Neuron (in vitro differentiated cells): ENCODE results near the gene ACHE.

Experiments
- H2AFZ ChIP-seq: one replicate; pipeline ENCODE4 v1.6.1; 2013; ENCODE audit warnings: low read depth, mild to moderate bottlenecking, inconsistent platforms, low read length, moderate library complexity
- H3K27me3 ChIP-seq: one replicate; pipeline ENCODE4 v1.6.1; 2013; ENCODE audit warnings: low read length; ENCODE audit not compliant: insufficient read depth
- H3K36me3 ChIP-seq: one replicate; pipeline ENCODE4 v1.6.1; 2013; ENCODE audit warnings: low read length; ENCODE audit not compliant: insufficient read depth
- H3K4me1 ChIP-seq: one replicate; pipeline ENCODE4 v1.6.1; 2013; ENCODE audit warnings: low read length; ENCODE audit not compliant: insufficient read depth
- H3K4me3 ChIP-seq: 2 replicates; pipeline ENCODE4 v1.5.1; 2013; ENCODE audit warnings: mild to moderate bottlenecking, low read length, moderate library complexity
- H3K9me3 ChIP-seq: one replicate; pipeline ENCODE4 v1.6.1; 2013; ENCODE audit warnings: low read length

Gene ACHE

GRCh38 chr7:100886142-100886935 is 9.3 kb downstream of the ACHE start:
- no peak overlapping the region for H3K4me3 ChIP-seq
- peaks cover 29% of the 10 kb centered on the region for H3K4me1 ChIP-seq
- H3K27me3 ChIP-seq: no peaks in the 10 kb centered on the region
- H3K9me3 ChIP-seq: no peaks in the 10 kb centered on the region
- peaks cover 73% of the 10 kb centered on the region for H3K36me3 ChIP-seq
- no peak overlapping the region for H2AFZ ChIP-seq

- Histone ChIP-seq H3K9me3 (no peaks in the 10 kb centered on the region), H3K4me3 (no peak overlapping the region), H3K4me1 (peaks cover 21% of the 10 kb centered on the region), H3K36me3 (peaks cover 80% of the 10 kb centered on the region), H3K27me3 (no peaks in the 10 kb centered on the region), H2AFZ (no peak overlapping the region)
These were observed 10.1 kb downstream of the ACHE start for GRCh38 chr7:100885440-100886141.

GRCh38 chr7:100884736-100885439 is 10.8 kb downstream of the ACHE start:
- H3K4me1 ChIP-seq: peaks cover 17% of the 10 kb centered on the region
- no peaks in the 10 kb centered on the region for H3K9me3 ChIP-seq
- no peak overlapping the region for H2AFZ ChIP-seq
- peaks cover 84% of the 10 kb centered on the region for H3K36me3 ChIP-seq
- H3K4me3 ChIP-seq: no peak overlapping the region
- no peaks in the 10 kb centered on the region for H3K27me3 ChIP-seq

GRCh38 chr7:100882785-100883526 is 12.7 kb downstream of the ACHE start:
- peaks cover 3% of the 10 kb centered on the region for H3K4me1 ChIP-seq
- no peak overlapping the region for H3K4me3 ChIP-seq
- peaks cover 93% of the 10 kb centered on the region for H3K36me3 ChIP-seq
- H3K9me3 ChIP-seq: no peaks in the 10 kb centered on the region
- no peak overlapping the region for H2AFZ ChIP-seq
- no peaks in the 10 kb centered on the region for H3K27me3 ChIP-seq

GRCh38 chr7:100882201-100882600 is 13.5 kb downstream of the ACHE start:
- Histone ChIP-seq H3K9me3 (no peaks in the 10 kb centered on the region), H2AFZ (no peak overlapping the region), H3K4me3 (no peak overlapping the region), H3K27me3 (no peaks in the 10 kb centered on the region), H3K36me3 (peaks cover 90% of the 10 kb centered on the region), H3K4me1 (no peaks in the 10 kb centered on the region)

DNA sequence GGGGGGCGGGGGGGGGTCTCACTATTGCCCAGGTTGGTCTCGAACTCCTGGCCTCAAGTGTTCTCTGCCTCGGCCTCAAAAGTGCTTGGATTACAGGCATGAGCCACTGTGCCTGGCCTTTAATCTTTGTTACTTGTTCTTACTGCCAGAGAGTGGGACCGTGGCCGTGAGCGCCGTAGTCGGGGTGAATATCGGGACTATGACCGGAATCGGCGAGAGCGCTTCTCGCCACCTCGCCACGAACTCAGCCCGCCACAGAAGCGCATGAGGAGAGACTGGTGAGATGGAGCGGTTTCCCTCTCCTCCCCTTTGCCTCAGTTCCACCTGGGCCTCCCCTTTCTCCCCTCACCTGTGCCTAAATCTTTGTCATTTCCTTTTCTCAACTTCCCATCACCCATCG is 14.6 kb downstream of the ACHE start:
- H2AFZ ChIP-seq: no peak overlapping the region
- H3K4me3 ChIP-seq: no peak overlapping the region
- H3K4me1 ChIP-seq: peaks cover 8% of the 10 kb centered on the region
- no peaks in the 10 kb centered on the region for H3K9me3 ChIP-seq
- no peaks in the 10 kb centered on the region for H3K27me3 ChIP-seq
- peaks cover 90% of the 10 kb centered on the region for H3K36me3 ChIP-seq

- Histone ChIP-seq H3K9me3 (no peaks in the 10 kb centered on the region), H3K4me3 (no peak overlapping the region), H3K4me1 (peaks cover 12% of the 10 kb centered on the region), H3K27me3 (no peaks in the 10 kb centered on the region), H3K36me3 (peaks cover 85% of the 10 kb centered on the region), H2AFZ (no peak overlapping the region)
These were observed 15.0 kb downstream of the ACHE start for GRCh38 chr7:100880645-100881044.

- Histone ChIP-seq H3K4me3 (no peak overlapping the region), H3K9me3 (no peaks in the 10 kb centered on the region), H3K36me3 (peaks cover 76% of the 10 kb centered on the region), H3K4me1 (peaks cover 12% of the 10 kb centered on the region), H3K27me3 (no peaks in the 10 kb centered on the region), H2AFZ (no peak overlapping the region)
These were observed 15.9 kb downstream of the ACHE start for GRCh38 chr7:100879685-100880261.

GRCh38 chr7:100878685-100879084 is 17.0 kb downstream of the ACHE start:
- Histone ChIP-seq H3K4me3 (no peak overlapping the region), H3K27me3 (no peaks in the 10 kb centered on the region), H3K9me3 (no peaks in the 10 kb centered on the region), H2AFZ (no peak overlapping the region), H3K36me3 (peaks cover 70% of the 10 kb centered on the region), H3K4me1 (peaks cover 20% of the 10 kb centered on the region)

DNA sequence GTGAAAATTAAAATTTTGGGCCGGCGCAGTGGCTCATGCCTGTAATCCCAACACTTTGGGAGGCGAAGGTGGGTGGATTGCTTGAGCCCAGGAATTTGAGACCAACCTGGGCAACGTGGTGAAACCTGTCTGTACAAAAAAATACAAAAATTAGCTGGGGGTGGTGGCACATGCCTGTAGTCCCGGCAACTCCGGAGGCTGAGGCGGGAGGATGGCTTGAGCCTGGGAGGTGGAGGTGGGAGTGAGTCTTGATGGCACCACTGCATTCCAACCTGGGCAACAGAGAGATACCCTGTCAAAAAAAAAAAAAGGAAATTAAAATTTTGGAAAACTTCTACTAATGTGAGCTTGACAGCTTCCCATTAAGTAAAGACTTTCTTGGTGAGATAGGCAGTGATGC is 17.7 kb downstream of the ACHE start:
- Histone ChIP-seq H3K9me3 (no peaks in the 10 kb centered on the region), H3K4me1 (peaks cover 20% of the 10 kb centered on the region), H2AFZ (no peak overlapping the region), H3K27me3 (no peaks in the 10 kb centered on the region), H3K4me3 (no peak overlapping the region), H3K36me3 (peaks cover 66% of the 10 kb centered on the region)

DNA sequence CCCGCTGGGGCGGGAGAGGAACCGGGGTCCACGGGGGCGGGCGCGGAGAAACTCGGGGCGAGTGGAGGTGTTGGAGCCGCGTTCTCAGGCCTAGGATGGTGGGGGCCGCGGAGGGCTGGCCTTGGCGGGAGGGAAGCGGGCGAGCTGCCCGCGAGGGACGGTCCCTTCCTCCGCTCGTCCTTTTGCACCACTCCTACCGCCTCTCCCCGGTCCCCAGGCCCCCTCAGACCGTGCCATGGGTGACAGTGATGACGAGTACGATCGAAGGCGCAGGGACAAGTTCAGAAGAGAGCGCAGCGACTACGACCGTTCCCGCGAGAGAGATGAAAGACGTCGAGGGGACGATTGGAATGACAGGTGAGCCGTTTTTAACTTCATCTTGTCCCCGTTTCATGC is 20.3 kb downstream of the ACHE start:
- no peaks in the 10 kb centered on the region for H3K27me3 ChIP-seq
- peak overlapping the region; percentile 99 for H3K4me3 ChIP-seq
- H2AFZ ChIP-seq: no peak overlapping the region
- peaks cover 54% of the 10 kb centered on the region for H3K36me3 ChIP-seq
- H3K4me1 ChIP-seq: peaks cover 20% of the 10 kb centered on the region
- H3K9me3 ChIP-seq: no peaks in the 10 kb centered on the region

DNA sequence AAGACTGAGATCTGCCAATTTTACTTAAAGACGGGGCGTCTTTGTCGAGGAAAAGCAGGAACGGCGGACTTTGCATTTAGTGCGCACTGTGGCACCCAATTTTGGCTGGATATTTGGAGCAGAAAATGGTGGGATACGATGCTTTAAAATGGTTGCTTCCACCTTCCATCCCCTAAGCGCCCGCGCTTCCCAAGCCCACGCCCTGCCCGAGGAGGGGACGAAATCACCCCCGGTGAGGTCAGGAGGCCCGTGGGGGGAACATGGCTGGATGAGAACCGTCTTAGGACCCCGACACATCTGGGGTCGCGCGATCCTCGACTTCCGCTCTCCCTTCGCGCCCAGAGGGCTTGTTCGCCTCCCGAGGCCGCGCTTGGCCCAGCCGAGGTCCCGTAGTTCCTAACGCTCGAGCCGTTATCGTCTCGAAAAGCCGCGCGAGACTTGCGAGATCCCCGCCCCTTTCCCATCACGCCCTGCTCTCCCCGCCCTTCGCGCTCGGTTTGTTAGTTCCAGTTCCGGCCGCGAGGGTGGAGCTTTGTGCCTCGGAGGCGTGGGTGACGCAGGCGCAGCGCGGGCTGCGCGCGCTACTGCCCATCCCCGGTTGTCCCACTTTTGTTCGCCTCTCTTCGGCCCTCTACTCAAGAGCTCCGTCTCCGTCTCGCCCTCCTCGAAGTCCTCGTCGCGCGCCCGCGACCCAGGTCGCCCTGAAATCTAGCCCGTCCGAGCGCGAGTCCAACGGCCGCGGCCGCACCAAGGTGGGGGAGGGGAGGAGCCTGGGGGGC is 20.9 kb downstream of the ACHE start, which contains the start of gene SRRT:
SRRT (plus strand) TSS at position 527 of the 779 bp plus-strand sequence. CDS start 488 bp downstream, outside the sequence.
- no peaks in the 10 kb centered on the region for H3K27me3 ChIP-seq
- H3K9me3 ChIP-seq: no peaks in the 10 kb centered on the region
- peaks cover 20% of the 10 kb centered on the region for H3K4me1 ChIP-seq
- peaks cover 51% of the 10 kb centered on the region for H3K36me3 ChIP-seq
- peak within 1 kb of the TSS; percentile 99 for H3K4me3 ChIP-seq
- H2AFZ ChIP-seq: peak within 1 kb of the TSS; percentile 11
